ENCODE results near the gene GALNT8. TPM values are rescaled to one million over a fixed set of nuclear protein-coding genes. Genes with fewer than 3 reads are reported as not detected.

GALNT8 gene
- polyA plus RNA-seq, 3 donors = 0.04 TPM; not detected in 2

- Histone ChIP-seq H3K36me3 (replicated peaks in 1 of 2; ENCODE audit: control insufficient read depth in 1 of 2, insufficient read depth in 2 of 2, low read length in 2 of 2) (peaks cover 47 to 65% of the 10 kb centered on the region in 2 donors), H3K79me2 (ENCODE audit: insufficient read depth, low read length) (no peaks in the 10 kb centered on the region), H3K4me3 (replicated peaks in 1 of 3; ENCODE audit: low read depth in 2 of 3, low read length in 3 of 3) (no peak overlapping the region), H3K9me3 (replicated peaks in 1 of 2; ENCODE audit: control insufficient read depth in 1 of 2, insufficient read depth in 1 of 2, low read length in 2 of 2) (no peaks in the 10 kb centered on the region), H3K4me2 (replicated peaks; ENCODE audit: extremely low read depth, low read length, poor library complexity, severe bottlenecking) (no peak overlapping the region), H3K4me1 (ENCODE audit: control insufficient read depth in 1 of 2, insufficient read depth in 2 of 2, low read length in 2 of 2) (no peaks in the 10 kb centered on the region), H4K20me1 (ENCODE audit: insufficient read depth, low read length) (no peaks in the 10 kb centered on the region), H3K9ac (ENCODE audit: insufficient read depth, low read length, poor library complexity, severe bottlenecking) (no peak overlapping the region), H3K27me3 (ENCODE audit: control insufficient read depth in 2 of 2, insufficient read depth in 2 of 2, low read length in 2 of 2) (no peaks in the 10 kb centered on the region), H3K27ac (ENCODE audit: low read depth in 1 of 2, low read length in 2 of 2) (no peak overlapping the region), H2AFZ (ENCODE audit: insufficient read depth, low read depth, low read length, poor library complexity, severe bottlenecking) (no peak overlapping the region)
- intact Hi-C loops (cut with micrococcal nuclease) = no loop called here
- no CpG with 5 or more reads among the region's 3 CpGs for WGBS (ENCODE audit: insufficient coverage)
- H3K27me3 Mint-ChIP-seq (ENCODE audit: low read depth in 3 of 3) = peaks cover 0 to 2% (median 1%) of the 10 kb centered on the region in 3 donors
- no peak for TF ChIP-seq CTCF (IDR thresholded peaks at IDR 0.05)
- H3K36me3 Mint-ChIP-seq = peaks cover 57 to 58% of the 10 kb centered on the region in 2 donors
- DNase-seq = no peak
- H3K9me3 Mint-ChIP-seq = peaks cover 0 to 2% (median 0%) of the 10 kb centered on the region in 7 donors
- H3K27ac Mint-ChIP-seq = no peak overlapping the region
- no peak overlapping the region for H3K4me3 Mint-ChIP-seq
- no peaks in the 10 kb centered on the region for H3K4me1 Mint-ChIP-seq
Measured at GRCh38 chr12:4681732-4682131, 38.5 kb upstream of the GALNT8 start.

GRCh38 chr12:4685317-4685716 is 34.9 kb upstream of the GALNT8 start:
- Histone ChIP-seq H3K79me2 (ENCODE audit: insufficient read depth, low read length) (no peaks in the 10 kb centered on the region), H3K27ac (ENCODE audit: low read depth in 1 of 2, low read length in 2 of 2) (no peak overlapping the region), H3K4me3 (replicated peaks in 1 of 3; ENCODE audit: low read depth in 2 of 3, low read length in 3 of 3) (no peak overlapping the region), H3K4me1 (ENCODE audit: control insufficient read depth in 1 of 2, insufficient read depth in 2 of 2, low read length in 2 of 2) (no peaks in the 10 kb centered on the region), H3K9ac (ENCODE audit: insufficient read depth, low read length, poor library complexity, severe bottlenecking) (no peak overlapping the region), H2AFZ (ENCODE audit: insufficient read depth, low read depth, low read length, poor library complexity, severe bottlenecking) (no peak overlapping the region), H3K36me3 (replicated peaks in 1 of 2; ENCODE audit: control insufficient read depth in 1 of 2, insufficient read depth in 2 of 2, low read length in 2 of 2) (peaks cover 71 to 85% of the 10 kb centered on the region in 2 donors), H4K20me1 (ENCODE audit: insufficient read depth, low read length) (no peaks in the 10 kb centered on the region), H3K9me3 (replicated peaks in 1 of 2; ENCODE audit: control insufficient read depth in 1 of 2, insufficient read depth in 1 of 2, low read length in 2 of 2) (no peaks in the 10 kb centered on the region), H3K4me2 (replicated peaks; ENCODE audit: extremely low read depth, low read length, poor library complexity, severe bottlenecking) (no peak overlapping the region), H3K27me3 (ENCODE audit: control insufficient read depth in 2 of 2, insufficient read depth in 2 of 2, low read length in 2 of 2) (no peaks in the 10 kb centered on the region)
- H3K27ac Mint-ChIP-seq = no peak overlapping the region
- intact Hi-C loops (cut with micrococcal nuclease) = no loop called here
- H3K4me1 Mint-ChIP-seq = no peaks in the 10 kb centered on the region
- DNase-seq = no peak
- H3K27me3 Mint-ChIP-seq (ENCODE audit: low read depth in 3 of 3) = no peaks in the 10 kb centered on the region
- peaks cover 64 to 71% of the 10 kb centered on the region in 2 donors for H3K36me3 Mint-ChIP-seq
- H3K4me3 Mint-ChIP-seq = no peak overlapping the region
- 93% methylated on average over 8 of the region's 8 CpGs for WGBS (ENCODE audit: insufficient coverage)
- no peak for TF ChIP-seq CTCF (IDR thresholded peaks at IDR 0.05)
- H3K9me3 Mint-ChIP-seq = peaks cover 0 to 4% (median 0%) of the 10 kb centered on the region in 7 donors
